Activated T-helper 2 cell treated with anti-CD3 and anti-CD28 coated beads, Interferon-gamma antibody, Interleukin-2, Interleukin-4, amounts not matched to agents 10 μg/mL and 5 μg/mL and 100 μg/mL, durations not matched to agents 14 hours and 24 hours and 36 hours (primary cell): Measurements from ENCODE around the gene STBD1. TPM values are rescaled to one million over a fixed set of nuclear protein-coding genes. Genes with fewer than 3 reads are reported as not detected.

Experiments
- DNase-seq: peaks from one replicate; pipeline ENCODE4 v3.0.0; 2021; ENCODE audit warnings: low spot score
- H3K27ac Mint-ChIP-seq: one replicate; pipeline ENCODE4 v1.8.0; 2021; ENCODE audit warnings: mixed read lengths
- H3K27me3 Mint-ChIP-seq: one replicate; pipeline ENCODE4 v1.8.0; 2021; ENCODE audit warnings: low read depth, mixed read lengths
- H3K36me3 Mint-ChIP-seq: one replicate; pipeline ENCODE4 v1.8.0; 2021; ENCODE audit warnings: low read depth, mixed read lengths
- H3K4me1 Mint-ChIP-seq: one replicate; pipeline ENCODE4 v1.8.0; 2021; ENCODE audit warnings: low read depth, mixed read lengths
- H3K4me3 Mint-ChIP-seq: one replicate; pipeline ENCODE4 v1.8.0; 2021; ENCODE audit warnings: low read depth, mild to moderate bottlenecking, moderate library complexity, mixed read lengths
- H3K9me3 Mint-ChIP-seq: one replicate; pipeline ENCODE4 v1.8.0; 2021; ENCODE audit warnings: mixed read lengths
- intact Hi-C: fragments of 100-400 bp; cut with micrococcal nuclease; formaldehyde crosslinking; loops from one replicate; pipeline ENCODE4 v1.15.1; 2023
- total RNA-seq: library from RNA; stranded (reverse); gene quantifications from 2 replicates; pipeline ENCODE4 v1.2.3, GENCODE V29; 2022

The STBD1 gene
- total RNA-seq, 1 donor from 2014 or later = 0.09 TPM

DNA sequence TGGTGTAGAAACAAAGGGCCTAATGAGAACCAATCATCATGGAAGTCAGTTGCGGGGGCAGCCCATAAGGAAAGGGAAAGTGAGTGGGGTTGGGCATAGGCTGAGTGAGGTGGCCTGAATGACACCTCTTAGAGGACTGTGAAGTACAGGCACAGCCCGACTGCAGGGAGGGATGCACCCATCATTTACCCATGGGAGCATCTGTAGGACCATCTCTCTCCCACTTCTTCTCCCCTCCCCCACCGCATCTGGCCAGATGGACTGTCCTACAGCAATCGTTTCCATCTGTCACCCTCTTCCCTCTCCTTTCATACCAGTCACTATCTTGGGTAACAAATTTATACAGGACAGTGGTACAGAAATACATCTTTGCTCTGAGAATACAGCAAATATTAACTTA, 4.2 kb downstream of the STBD1 start:
- intact Hi-C loops = no loop called here
- H3K9me3 Mint-ChIP-seq = peaks cover 5% of the 10 kb centered on the region
- no peaks in the 10 kb centered on the region for H3K36me3 Mint-ChIP-seq
- peaks cover 41% of the 10 kb centered on the region for H3K27me3 Mint-ChIP-seq
- H3K27ac Mint-ChIP-seq = no peak overlapping the region
- no peak overlapping the region for H3K4me3 Mint-ChIP-seq
- no peak for DNase-seq
- H3K4me1 Mint-ChIP-seq = no peaks in the 10 kb centered on the region

DNA sequence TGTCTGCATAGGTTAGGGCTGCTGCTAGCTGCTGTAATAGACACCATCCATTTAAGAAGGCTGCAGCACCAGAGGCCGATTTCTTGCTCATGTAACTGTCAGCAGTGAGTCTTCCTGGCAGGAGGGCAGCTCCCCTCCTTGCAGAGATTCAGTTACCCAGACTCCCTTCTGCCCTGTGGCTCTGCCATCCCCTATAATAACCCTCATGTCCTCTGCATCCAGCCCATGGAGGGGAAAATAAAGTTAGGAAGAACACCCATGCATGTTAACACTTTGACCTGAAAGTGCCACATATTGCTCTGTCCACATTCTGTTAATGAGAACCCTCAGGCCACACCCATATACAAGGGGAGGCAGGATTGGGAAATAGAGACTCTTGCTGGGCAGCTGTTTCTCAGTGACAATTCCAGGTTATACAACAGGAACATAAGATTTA, 5.4 kb downstream of the STBD1 start:
- peaks cover 44% of the 10 kb centered on the region for H3K27me3 Mint-ChIP-seq
- no peak overlapping the region for H3K27ac Mint-ChIP-seq
- H3K4me3 Mint-ChIP-seq = no peak overlapping the region
- peaks cover 14% of the 10 kb centered on the region for H3K9me3 Mint-ChIP-seq
- no peaks in the 10 kb centered on the region for H3K36me3 Mint-ChIP-seq
- H3K4me1 Mint-ChIP-seq = no peaks in the 10 kb centered on the region
- intact Hi-C loops = no loop called here
- DNase-seq = no peak

DNA sequence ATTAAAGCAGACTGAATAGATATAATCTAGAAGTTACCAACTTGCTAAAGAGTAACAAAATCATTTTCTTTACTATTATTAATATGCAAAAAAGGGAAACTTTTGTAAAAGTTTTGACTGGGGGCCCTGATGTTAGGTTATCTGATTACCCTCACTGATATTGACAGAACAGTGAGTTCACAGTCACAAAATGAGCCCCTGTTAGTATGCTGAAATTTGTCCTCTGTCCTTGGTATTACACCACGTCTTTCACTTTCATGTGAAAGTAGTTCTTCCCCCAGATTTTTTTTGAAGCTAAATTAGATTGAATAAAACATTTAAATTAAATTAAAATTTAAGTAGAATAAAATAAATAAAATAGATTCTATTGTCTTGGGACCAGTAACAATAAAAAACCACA, 5.9 kb downstream of the STBD1 start:
- H3K27me3 Mint-ChIP-seq = peaks cover 47% of the 10 kb centered on the region
- no peaks in the 10 kb centered on the region for H3K4me1 Mint-ChIP-seq
- intact Hi-C loops = no loop called here

GRCh38 chr4:76313547-76313946, 7.0 kb downstream of the STBD1 start:
- no peaks in the 10 kb centered on the region for H3K36me3 Mint-ChIP-seq
- no peak overlapping the region for H3K4me3 Mint-ChIP-seq
- no peaks in the 10 kb centered on the region for H3K4me1 Mint-ChIP-seq
- no peak overlapping the region for H3K27ac Mint-ChIP-seq
- no peak for DNase-seq
- intact Hi-C loops = no loop called here
- peaks cover 17% of the 10 kb centered on the region for H3K9me3 Mint-ChIP-seq
- H3K27me3 Mint-ChIP-seq = peaks cover 45% of the 10 kb centered on the region

More for the DNA sequence above, 5.9 kb downstream of the STBD1 start:
- H3K9me3 Mint-ChIP-seq = peaks cover 17% of the 10 kb centered on the region
- H3K4me3 Mint-ChIP-seq = no peak overlapping the region
- no peak for DNase-seq
- no peaks in the 10 kb centered on the region for H3K36me3 Mint-ChIP-seq
- H3K27ac Mint-ChIP-seq = no peak overlapping the region

GRCh38 chr4:76315267-76315918, 8.9 kb downstream of the STBD1 start:
- Mint-ChIP-seq H3K4me1 (no peaks in the 10 kb centered on the region), H3K27me3 (peaks cover 28% of the 10 kb centered on the region), H3K27ac (no peak overlapping the region), H3K9me3 (peaks cover 17% of the 10 kb centered on the region), H3K4me3 (no peak overlapping the region), H3K36me3 (no peaks in the 10 kb centered on the region)
- intact Hi-C loops = no loop called here
- no peak for DNase-seq

- DNase-seq = no peak
- peaks cover 24% of the 10 kb centered on the region for H3K27me3 Mint-ChIP-seq
- no peak overlapping the region for H3K27ac Mint-ChIP-seq
- H3K4me3 Mint-ChIP-seq = no peak overlapping the region
- H3K36me3 Mint-ChIP-seq = no peaks in the 10 kb centered on the region
- intact Hi-C loops = no loop called here
- H3K4me1 Mint-ChIP-seq = no peaks in the 10 kb centered on the region
- peaks cover 17% of the 10 kb centered on the region for H3K9me3 Mint-ChIP-seq
Observed at GRCh38 chr4:76316131-76316530, 9.6 kb downstream of the STBD1 start.

GRCh38 chr4:76322236-76322635, 15.7 kb downstream of the STBD1 start:
- no peaks in the 10 kb centered on the region for H3K4me1 Mint-ChIP-seq
- no peak overlapping the region for H3K27ac Mint-ChIP-seq
- intact Hi-C loops = no loop called here
- H3K9me3 Mint-ChIP-seq = peaks cover 21% of the 10 kb centered on the region
- H3K36me3 Mint-ChIP-seq = no peaks in the 10 kb centered on the region
- no peak overlapping the region for H3K4me3 Mint-ChIP-seq
- DNase-seq = no peak
- peaks cover 11% of the 10 kb centered on the region for H3K27me3 Mint-ChIP-seq

GRCh38 chr4:76325072-76325471, 18.5 kb downstream of the STBD1 start:
- intact Hi-C loops = no loop called here
- no peaks in the 10 kb centered on the region for H3K4me1 Mint-ChIP-seq
- no peak for DNase-seq
- no peak overlapping the region for H3K27ac Mint-ChIP-seq
- no peak overlapping the region for H3K4me3 Mint-ChIP-seq
- no peaks in the 10 kb centered on the region for H3K36me3 Mint-ChIP-seq
- H3K9me3 Mint-ChIP-seq = peaks cover 30% of the 10 kb centered on the region
- H3K27me3 Mint-ChIP-seq = peaks cover 5% of the 10 kb centered on the region

- no peaks in the 10 kb centered on the region for H3K4me1 Mint-ChIP-seq
- DNase-seq = no peak
- H3K9me3 Mint-ChIP-seq = peaks cover 30% of the 10 kb centered on the region
- H3K36me3 Mint-ChIP-seq = no peaks in the 10 kb centered on the region
- H3K27me3 Mint-ChIP-seq = peaks cover 5% of the 10 kb centered on the region
- no peak overlapping the region for H3K27ac Mint-ChIP-seq
- intact Hi-C loops = no loop called here
- H3K4me3 Mint-ChIP-seq = no peak overlapping the region
Observed at GRCh38 chr4:76326515-76326914, 20.0 kb downstream of the STBD1 start.

DNA sequence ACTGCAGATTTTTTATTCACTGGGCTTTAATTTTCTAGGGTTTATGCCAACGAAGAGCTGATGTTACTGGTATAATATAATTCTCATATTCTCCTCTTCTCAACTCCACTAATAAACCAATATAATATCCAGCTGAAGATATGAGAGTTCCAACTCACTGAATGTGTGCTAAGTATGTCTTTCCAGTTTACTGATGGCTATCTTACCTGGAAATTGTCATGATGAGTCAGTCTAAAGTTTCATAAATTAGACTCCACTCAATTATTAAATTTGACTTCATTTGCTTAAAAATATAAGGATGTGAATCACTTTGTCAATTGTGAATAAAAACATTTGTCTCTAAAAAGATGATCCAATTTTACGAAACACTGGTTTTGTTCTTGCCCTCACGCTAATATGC, 28.4 kb downstream of the STBD1 start:
- Mint-ChIP-seq H3K27me3 (peaks cover 17% of the 10 kb centered on the region), H3K9me3 (no peaks in the 10 kb centered on the region), H3K27ac (no peak overlapping the region), H3K4me3 (no peak overlapping the region), H3K36me3 (no peaks in the 10 kb centered on the region), H3K4me1 (no peaks in the 10 kb centered on the region)
- DNase-seq = no peak
- intact Hi-C loops = no loop called here

DNA sequence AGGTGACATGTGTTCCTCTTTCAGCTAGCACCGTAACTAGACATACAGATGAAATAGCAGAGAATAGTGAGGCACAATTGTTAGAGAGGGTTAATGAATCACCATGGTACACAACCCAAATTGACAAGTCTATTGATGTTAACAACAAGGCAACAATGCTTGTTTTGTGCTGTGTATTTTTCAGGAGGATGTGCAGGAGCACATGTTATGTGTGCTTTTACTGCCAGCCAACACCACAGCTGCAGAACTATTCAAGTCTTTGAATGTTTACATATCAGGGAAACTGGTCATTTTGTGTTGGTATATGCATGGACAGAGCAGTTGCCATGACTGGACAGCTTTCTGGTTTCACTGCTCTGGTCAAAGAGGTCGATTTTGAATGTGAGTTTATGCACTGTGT, 32.8 kb downstream of the STBD1 start:
- Mint-ChIP-seq H3K36me3 (no peaks in the 10 kb centered on the region), H3K9me3 (no peaks in the 10 kb centered on the region), H3K27ac (no peak overlapping the region), H3K4me3 (no peak overlapping the region), H3K4me1 (peaks cover 1% of the 10 kb centered on the region), H3K27me3 (peaks cover 8% of the 10 kb centered on the region)
- no peak for DNase-seq
- intact Hi-C loops = no loop called here

DNA sequence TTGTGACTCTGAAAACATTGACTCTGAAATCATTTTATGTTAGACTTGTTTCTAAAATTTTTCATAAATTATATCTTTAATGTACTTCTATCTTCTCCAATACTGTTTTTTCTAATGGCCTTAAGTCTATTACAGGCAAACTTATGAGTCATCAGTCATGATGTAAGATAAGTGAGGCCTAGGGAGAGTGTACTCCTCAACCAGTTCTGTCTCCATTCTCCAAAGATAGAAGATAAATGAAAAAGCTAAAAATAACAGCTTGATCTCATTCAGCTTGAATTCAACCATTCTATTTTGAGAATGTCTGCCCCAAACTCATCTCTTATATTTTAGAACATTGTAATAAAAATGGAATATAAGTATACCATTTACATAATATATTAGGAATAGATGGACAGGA, 34.5 kb downstream of the STBD1 start:
- no peaks in the 10 kb centered on the region for H3K36me3 Mint-ChIP-seq
- no peak overlapping the region for H3K27ac Mint-ChIP-seq
- no peak overlapping the region for H3K4me3 Mint-ChIP-seq
- no peaks in the 10 kb centered on the region for H3K9me3 Mint-ChIP-seq
- intact Hi-C loops = no loop called here
- DNase-seq = no peak
- H3K4me1 Mint-ChIP-seq = peaks cover 1% of the 10 kb centered on the region
- peaks cover 10% of the 10 kb centered on the region for H3K27me3 Mint-ChIP-seq

- H3K27me3 Mint-ChIP-seq = peaks cover 10% of the 10 kb centered on the region
- intact Hi-C loops = no loop called here
- H3K9me3 Mint-ChIP-seq = peaks cover 6% of the 10 kb centered on the region
- H3K36me3 Mint-ChIP-seq = no peaks in the 10 kb centered on the region
- DNase-seq = no peak
- H3K27ac Mint-ChIP-seq = no peak overlapping the region
- H3K4me3 Mint-ChIP-seq = no peak overlapping the region
- H3K4me1 Mint-ChIP-seq = peaks cover 1% of the 10 kb centered on the region
Observed at GRCh38 chr4:76342191-76342590, 35.7 kb downstream of the STBD1 start.

DNA sequence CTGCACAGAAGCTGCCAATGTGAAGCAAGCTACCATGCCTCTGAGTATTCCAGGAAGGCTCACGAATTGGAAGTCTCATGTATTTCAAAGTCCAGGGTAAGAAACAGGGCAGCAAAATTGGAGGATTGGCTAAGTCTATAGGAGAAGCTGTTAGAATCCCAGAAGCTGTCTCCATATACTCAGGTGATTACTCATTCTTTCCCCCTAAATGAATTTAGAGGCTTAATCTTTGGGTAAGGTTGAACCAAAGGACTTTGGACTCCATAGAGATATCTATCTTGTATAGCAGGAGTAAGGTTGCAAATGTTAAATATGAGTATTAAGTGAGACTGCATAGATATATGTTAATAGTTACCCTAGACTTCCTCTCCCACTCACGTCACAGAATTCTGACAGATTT, 36.3 kb downstream of the STBD1 start:
- Mint-ChIP-seq H3K9me3 (peaks cover 6% of the 10 kb centered on the region), H3K27ac (no peak overlapping the region), H3K4me1 (peaks cover 1% of the 10 kb centered on the region), H3K27me3 (peaks cover 10% of the 10 kb centered on the region), H3K36me3 (no peaks in the 10 kb centered on the region), H3K4me3 (no peak overlapping the region)
- intact Hi-C loops = no loop called here
- DNase-seq = no peak
